ENCODE results near the gene FOXL2.

Gene FOXL2

DNA sequence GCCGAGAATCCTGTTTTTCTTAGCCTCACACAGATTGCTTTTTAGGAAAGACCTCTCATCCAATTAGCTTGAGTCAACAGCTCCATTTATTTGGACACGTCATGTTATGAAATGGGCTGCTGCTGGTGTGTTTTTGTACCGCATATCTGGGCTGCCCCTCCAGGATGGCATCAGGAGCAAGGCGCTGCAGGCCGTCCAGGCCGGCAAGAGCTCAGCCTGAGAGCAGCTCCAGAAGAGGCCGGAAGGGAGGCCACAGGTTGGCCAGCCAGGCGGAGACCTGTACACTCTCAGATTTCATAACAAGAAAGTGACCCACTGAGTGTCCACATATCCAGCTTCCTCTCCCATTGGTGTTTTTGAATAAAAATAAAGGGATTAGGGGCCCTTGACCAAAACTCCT lies 28.4 kb upstream of the FOXL2 start:
- Histone ChIP-seq H3K4me3 (ENCODE audit: low read depth, low read length) (no peak overlapping the region), H3K9me3 (no peaks in the 10 kb centered on the region; the same call in 1 of the 2 replicates), H3K27me3 (no peaks in the 10 kb centered on the region), H3K36me3 (no peaks in the 10 kb centered on the region), H3K4me1 (no peaks in the 10 kb centered on the region)
- TF ChIP-seq CTCF (IDR thresholded peaks at IDR 0.05; ENCODE audit: low read depth, low read length), result no peak
- no peak for DNase-seq

DNA sequence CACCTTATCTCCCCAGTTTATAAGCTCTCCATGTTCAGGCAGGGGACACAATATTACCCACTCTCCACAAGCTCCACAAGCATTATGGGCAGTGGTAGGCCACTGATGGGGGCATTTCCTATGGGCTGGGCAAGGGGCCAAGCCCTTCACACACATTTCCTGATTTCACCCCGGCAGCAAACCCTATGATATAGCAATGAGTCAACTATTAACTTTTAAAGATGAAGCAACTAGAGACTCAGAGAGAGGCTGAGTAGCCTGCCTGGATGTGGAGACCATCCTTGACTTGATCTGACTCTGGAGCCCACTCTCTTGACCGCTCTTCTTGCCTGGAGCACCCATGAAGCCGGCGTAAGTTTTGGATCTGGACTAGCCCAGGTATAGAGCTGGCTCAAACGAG lies 27.5 kb upstream of the FOXL2 start:
- DNase-seq, result no peak
- no peaks in the 10 kb centered on the region for H3K36me3 ChIP-seq
- no peak for TF ChIP-seq CTCF (IDR thresholded peaks at IDR 0.05; ENCODE audit: low read depth, low read length)

DNA sequence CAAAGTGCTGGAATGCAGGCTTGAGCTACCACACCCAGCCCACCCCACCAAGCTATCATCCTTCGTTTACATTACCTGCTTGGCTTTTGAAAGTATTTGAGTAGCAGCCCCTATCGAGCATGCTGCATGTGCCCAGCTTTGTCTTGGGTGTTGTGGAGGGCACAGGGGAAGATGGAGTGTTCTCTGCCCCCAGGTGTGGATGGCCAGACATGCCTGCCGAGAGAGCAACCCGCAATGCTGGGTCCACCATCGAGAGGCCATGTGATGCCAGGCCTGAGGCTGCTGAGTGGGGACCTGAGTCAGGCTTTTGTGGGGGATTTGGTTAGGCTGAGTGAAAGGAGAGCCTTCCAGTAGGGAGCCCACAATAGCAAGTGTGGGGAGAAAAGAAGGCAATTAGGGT lies 26.0 kb upstream of the FOXL2 start:
- no peak for DNase-seq
- H3K36me3 ChIP-seq, result no peaks in the 10 kb centered on the region
- no peaks in the 10 kb centered on the region; the same call in 1 of the 2 replicates for H3K9me3 ChIP-seq
- no peak overlapping the region for H3K4me3 ChIP-seq (ENCODE audit: low read depth, low read length)
- H3K4me1 ChIP-seq, result no peaks in the 10 kb centered on the region
- TF ChIP-seq CTCF (IDR thresholded peaks at IDR 0.05; ENCODE audit: low read depth, low read length), result no peak
- no peaks in the 10 kb centered on the region for H3K27me3 ChIP-seq

More for the DNA sequence above, 27.5 kb upstream of the FOXL2 start:
- H3K9me3 ChIP-seq, result no peaks in the 10 kb centered on the region; the same call in 1 of the 2 replicates
- no peak overlapping the region for H3K4me3 ChIP-seq (ENCODE audit: low read depth, low read length)
- no peaks in the 10 kb centered on the region for H3K4me1 ChIP-seq
- H3K27me3 ChIP-seq, result no peaks in the 10 kb centered on the region

DNA sequence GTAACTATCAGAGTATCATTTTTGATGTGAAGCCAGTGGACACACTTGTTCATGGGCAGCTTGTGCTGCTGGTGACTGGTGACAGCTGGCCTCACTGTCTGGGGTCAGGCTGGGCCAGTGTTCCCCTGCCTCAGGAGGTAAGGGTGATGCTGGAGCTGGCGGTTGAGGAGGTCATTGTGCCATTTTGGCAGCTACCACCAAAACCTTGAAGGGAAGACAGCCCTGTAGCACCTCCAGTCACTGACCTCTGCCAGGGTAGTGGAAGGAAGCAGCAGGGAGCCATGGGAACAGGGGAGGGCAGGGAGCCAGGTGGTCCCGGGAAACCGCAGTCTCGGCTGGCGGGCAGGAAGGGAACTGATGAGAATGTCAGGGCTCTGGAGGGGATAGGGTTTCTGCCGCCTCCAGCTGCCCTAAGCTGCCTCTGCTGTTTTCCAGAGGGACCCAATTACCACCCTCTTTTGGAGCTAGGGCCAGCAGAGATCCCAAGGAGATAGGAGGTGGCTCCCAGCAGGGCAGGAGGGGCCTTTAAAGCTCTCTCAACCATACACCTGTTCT lies 24.9 kb upstream of the FOXL2 start:
- no peak overlapping the region for H3K4me3 ChIP-seq (ENCODE audit: low read depth, low read length)
- TF ChIP-seq CTCF (IDR thresholded peaks at IDR 0.05; ENCODE audit: low read depth, low read length), result no peak
- H3K4me1 ChIP-seq, result no peaks in the 10 kb centered on the region
- H3K9me3 ChIP-seq, result no peaks in the 10 kb centered on the region
- H3K36me3 ChIP-seq, result no peaks in the 10 kb centered on the region
- no peak for DNase-seq
- H3K27me3 ChIP-seq, result no peaks in the 10 kb centered on the region

GRCh38 chr3:138964923-138965322 lies 18.0 kb upstream of the FOXL2 start:
- no peak overlapping the region for H3K4me3 ChIP-seq (ENCODE audit: low read depth, low read length)
- peaks cover 15% of the 10 kb centered on the region for H3K27me3 ChIP-seq
- no peak for DNase-seq
- no peaks in the 10 kb centered on the region for H3K4me1 ChIP-seq
- no peaks in the 10 kb centered on the region; the same call in 1 of the 2 replicates for H3K9me3 ChIP-seq
- no peaks in the 10 kb centered on the region for H3K36me3 ChIP-seq
- TF ChIP-seq CTCF (IDR thresholded peaks at IDR 0.05; ENCODE audit: low read depth, low read length), result no peak

DNA sequence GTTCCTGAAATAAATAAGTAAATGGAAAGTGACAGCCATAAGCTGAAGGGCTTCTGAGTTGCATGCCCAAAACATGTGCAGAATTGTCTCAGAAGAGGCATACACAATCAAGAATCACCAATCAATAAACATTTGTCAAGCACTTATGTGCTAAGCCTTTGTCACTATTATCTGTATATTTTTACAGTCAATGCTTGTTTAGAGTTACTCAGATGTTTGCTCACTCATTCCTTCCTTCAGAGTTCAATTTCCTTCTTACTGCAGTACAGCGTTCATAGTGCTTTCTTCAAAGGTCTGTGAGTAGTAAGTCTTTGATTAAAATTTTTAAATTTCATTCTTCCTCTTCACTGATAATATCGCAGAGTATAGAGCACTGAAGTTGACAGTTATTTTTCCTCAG lies 17.3 kb upstream of the FOXL2 start:
- peaks cover 20% of the 10 kb centered on the region for H3K27me3 ChIP-seq
- H3K4me1 ChIP-seq, result no peaks in the 10 kb centered on the region
- no peaks in the 10 kb centered on the region; the same call in 1 of the 2 replicates for H3K9me3 ChIP-seq
- no peak for DNase-seq
- no peak overlapping the region for H3K4me3 ChIP-seq (ENCODE audit: low read depth, low read length)
- H3K36me3 ChIP-seq, result no peaks in the 10 kb centered on the region
- no peak for TF ChIP-seq CTCF (IDR thresholded peaks at IDR 0.05; ENCODE audit: low read depth, low read length)
